NCI-H2227 (cell line): ENCODE results near the gene ARID1B.
A peak's percentile ranks its signal among the peaks of the same experiment; 100 is the strongest.
"Not testable (repeated sequence)": the region's sequence is repeated elsewhere in the genome, so short reads cannot be mapped to it uniquely, and the experiment has no call there.

Experiments used
- DNase-seq: peaks from one replicate; lab custom pipeline; 2025; ENCODE audit not compliant: unreplicated experiment; lab: John Stamatoyannopoulos, UW

The ARID1B gene

GRCh38 chr6:157145656-157146285 lies 368.6 kb downstream of the ARID1B start:
- no peak for DNase-seq

- not testable (repeated sequence) for DNase-seq
These were observed 370.2 kb downstream of the ARID1B start for GRCh38 chr6:157147054-157148026.

GRCh38 chr6:157148391-157149323 lies 371.5 kb downstream of the ARID1B start:
- no peak for DNase-seq

- no peak for DNase-seq
These were observed 372.9 kb downstream of the ARID1B start for GRCh38 chr6:157150076-157150475.

- no peak for DNase-seq
These were observed 373.9 kb downstream of the ARID1B start for GRCh38 chr6:157151029-157151428.

- DNase-seq = no peak
These were observed 374.8 kb downstream of the ARID1B start for GRCh38 chr6:157151989-157152388.

GRCh38 chr6:157152556-157152955 lies 375.4 kb downstream of the ARID1B start:
- DNase-seq = no peak

GRCh38 chr6:157155804-157156203 lies 378.6 kb downstream of the ARID1B start:
- no peak for DNase-seq

- DNase-seq = no peak
These were observed 380.1 kb downstream of the ARID1B start for GRCh38 chr6:157157258-157157657.

- no peak for DNase-seq
These were observed 381.3 kb downstream of the ARID1B start for GRCh38 chr6:157158456-157158855.

- DNase-seq = no peak
These were observed 381.7 kb downstream of the ARID1B start for GRCh38 chr6:157158897-157159296.

GRCh38 chr6:157159348-157159747 lies 382.2 kb downstream of the ARID1B start:
- DNase-seq = no peak

- no peak for DNase-seq
These were observed 384.7 kb downstream of the ARID1B start for GRCh38 chr6:157161912-157162311.

GRCh38 chr6:157162766-157163433 lies 385.7 kb downstream of the ARID1B start:
- DNase-seq = no peak

- no peak for DNase-seq
These were observed 386.4 kb downstream of the ARID1B start for GRCh38 chr6:157163434-157164159.

- peak; percentile 24 for DNase-seq
These were observed 387.8 kb downstream of the ARID1B start for GRCh38 chr6:157164972-157165371.

GRCh38 chr6:157166784-157167183 lies 389.6 kb downstream of the ARID1B start:
- no peak for DNase-seq

GRCh38 chr6:157167837-157168236 lies 390.7 kb downstream of the ARID1B start:
- no peak for DNase-seq

- DNase-seq = no peak
These were observed 391.3 kb downstream of the ARID1B start for GRCh38 chr6:157168471-157168870.

- no peak for DNase-seq
These were observed 392.0 kb downstream of the ARID1B start for GRCh38 chr6:157169226-157169625.
